ENCODE results near the gene DLGAP3.

The DLGAP3 gene

GRCh38 chr1:34859446-34860200 is 69.8 kb downstream of the DLGAP3 start, which contains the start of gene SMIM12:
SMIM12 (minus strand) TSS chr1:34859749; CDS start chr1:34855977, 3,772 bp downstream.
- TF ChIP-seq SIN3A (IDR thresholded peaks at IDR 0.05; ENCODE audit: borderline replicate concordance, insufficient read depth, low read length): peak; percentile 34; the same call in 1 of the 2 replicates
- TF ChIP-seq TAF1 (IDR thresholded peaks at IDR 0.05; ENCODE audit: borderline replicate concordance, insufficient read depth, low read length): peak; percentile 90
- TF ChIP-seq REST (IDR thresholded peaks at IDR 0.05; ENCODE audit: insufficient read depth in 1 of 2, low read depth in 2 of 2, low read length in 2 of 2): peak; percentile 12 to 43; a peak in 1 of 4 replicates
- TF ChIP-seq POLR2AphosphoS5 (IDR thresholded peaks at IDR 0.05; ENCODE audit: low read depth, low read length): peak; percentile 87
- TF ChIP-seq FOXP2 (optimal IDR thresholded peaks at IDR 0.05; ENCODE audit: borderline replicate concordance, extremely low read depth, extremely low read length, insufficient read depth): peak; percentile 71

- TF ChIP-seq FOXP2 (optimal IDR thresholded peaks at IDR 0.05; ENCODE audit: borderline replicate concordance, extremely low read depth, extremely low read length, insufficient read depth) (no peak), TAF1 (IDR thresholded peaks at IDR 0.05; ENCODE audit: borderline replicate concordance, insufficient read depth, low read length) (no peak), SIN3A (IDR thresholded peaks at IDR 0.05; ENCODE audit: borderline replicate concordance, insufficient read depth, low read length) (no peak), POLR2AphosphoS5 (IDR thresholded peaks at IDR 0.05; ENCODE audit: low read depth, low read length) (no peak), REST (IDR thresholded peaks at IDR 0.05; ENCODE audit: insufficient read depth in 1 of 2, low read depth in 2 of 2, low read length in 2 of 2) (no peak)
These were observed 70.5 kb downstream of the DLGAP3 start for GRCh38 chr1:34858901-34859445.

GRCh38 chr1:34856697-34857096 is 72.8 kb downstream of the DLGAP3 start:
- TF ChIP-seq TAF1 (IDR thresholded peaks at IDR 0.05; ENCODE audit: borderline replicate concordance, insufficient read depth, low read length) (no peak), SIN3A (IDR thresholded peaks at IDR 0.05; ENCODE audit: borderline replicate concordance, insufficient read depth, low read length) (no peak), REST (IDR thresholded peaks at IDR 0.05; ENCODE audit: insufficient read depth in 1 of 2, low read depth in 2 of 2, low read length in 2 of 2) (no peak), POLR2AphosphoS5 (IDR thresholded peaks at IDR 0.05; ENCODE audit: low read depth, low read length) (no peak), FOXP2 (optimal IDR thresholded peaks at IDR 0.05; ENCODE audit: borderline replicate concordance, extremely low read depth, extremely low read length, insufficient read depth) (no peak)

- TF ChIP-seq TAF1 (IDR thresholded peaks at IDR 0.05; ENCODE audit: borderline replicate concordance, insufficient read depth, low read length) (no peak), SIN3A (IDR thresholded peaks at IDR 0.05; ENCODE audit: borderline replicate concordance, insufficient read depth, low read length) (no peak), POLR2AphosphoS5 (IDR thresholded peaks at IDR 0.05; ENCODE audit: low read depth, low read length) (no peak), REST (IDR thresholded peaks at IDR 0.05; ENCODE audit: insufficient read depth in 1 of 2, low read depth in 2 of 2, low read length in 2 of 2) (no peak), FOXP2 (optimal IDR thresholded peaks at IDR 0.05; ENCODE audit: borderline replicate concordance, extremely low read depth, extremely low read length, insufficient read depth) (no peak)
These were observed 76.7 kb downstream of the DLGAP3 start for GRCh38 chr1:34852677-34853217.
